ENCODE data around the gene SEZ6L. TPM values are rescaled to one million over a fixed set of nuclear protein-coding genes. Genes with fewer than 3 reads are reported as not detected.

SEZ6L gene
- polyA plus RNA-seq, 1 donor from 2014 or later, result 31.9 TPM

DNA sequence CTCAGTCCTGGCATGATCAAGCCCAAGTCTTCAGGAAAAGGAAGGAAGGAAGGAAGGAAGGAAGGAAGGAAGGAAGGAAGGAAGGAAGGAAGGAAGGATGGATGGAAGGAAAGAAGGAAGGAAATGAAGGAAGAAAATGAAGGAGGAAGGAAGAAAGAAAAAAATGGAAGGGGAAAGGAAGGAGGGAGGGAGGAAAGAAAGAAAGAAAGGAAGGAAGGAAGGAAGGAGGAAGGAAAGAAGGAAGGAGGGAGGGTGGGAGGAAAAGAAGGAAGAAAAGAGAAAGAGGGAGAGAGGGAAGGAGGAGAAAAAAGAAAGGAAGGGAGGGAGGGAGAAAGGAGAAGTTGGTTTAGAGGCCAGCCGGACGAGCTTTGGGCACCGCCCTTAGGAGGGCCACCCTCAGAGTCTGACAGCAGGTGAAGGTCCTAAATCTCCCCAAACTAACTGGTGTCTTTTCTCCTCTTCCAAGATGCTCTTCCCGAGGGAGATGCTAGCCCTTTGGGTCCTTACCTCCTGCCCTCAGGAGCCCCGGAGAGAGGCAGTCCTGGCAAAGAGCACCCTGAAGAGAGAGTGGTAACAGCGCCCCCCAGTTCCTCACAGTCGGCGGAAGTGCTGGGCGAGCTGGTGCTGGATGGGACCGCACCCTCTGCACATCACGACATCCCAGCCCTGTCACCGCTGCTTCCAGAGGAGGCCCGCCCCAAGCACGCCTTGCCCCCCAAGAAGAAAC is 122.8 kb downstream of the SEZ6L start:
- Histone ChIP-seq H4K20me1 (ENCODE audit: insufficient read depth) (no peaks in the 10 kb centered on the region), H3K4me3 (ENCODE audit: low read length) (no peak overlapping the region), H3K79me2 (replicated peaks; ENCODE audit: insufficient read depth, low read length) (no peaks in the 10 kb centered on the region), H2AFZ (ENCODE audit: low read depth, low read length) (no peak overlapping the region), H3K4me2 (ENCODE audit: low read length) (no peak overlapping the region), H3K9me2 (ENCODE audit: insufficient read depth, low read length) (no peaks in the 10 kb centered on the region), H3K27ac (ENCODE audit: low read length) (no peak overlapping the region), H3K36me3 (ENCODE audit: insufficient read depth, low read length) (peaks cover 4% of the 10 kb centered on the region), H3K9ac (ENCODE audit: low read length) (no peak overlapping the region), H3F3A (ENCODE audit: insufficient read depth, low read length, poor library complexity, severe bottlenecking) (no peaks in the 10 kb centered on the region), H3K9me3 (ENCODE audit: low read length) (no peaks in the 10 kb centered on the region), H3K27me3 (ENCODE audit: insufficient read depth, low read depth, low read length) (no peaks in the 10 kb centered on the region)
- TF ChIP-seq EZH2 (IDR thresholded peaks at IDR 0.05; ENCODE audit: borderline replicate concordance, insufficient read depth, low read length, poor library complexity, severe bottlenecking), result no peak
- TF ChIP-seq RAD21 (conservative IDR thresholded peaks at IDR 0.05), result no peak
- no peak for TF ChIP-seq POLR2AphosphoS5 (IDR thresholded peaks at IDR 0.05)
- TF ChIP-seq TAF1 (IDR thresholded peaks at IDR 0.05; ENCODE audit: low read depth), result no peak
- TF ChIP-seq REST (IDR thresholded peaks at IDR 0.05; ENCODE audit: borderline replicate concordance), result no peak
- no peak for TF ChIP-seq CTCF (IDR thresholded peaks at IDR 0.05; ENCODE audit: poor library complexity, severe bottlenecking)
- no peak for TF ChIP-seq EP300 (conservative IDR thresholded peaks at IDR 0.05; ENCODE audit: poor library complexity, severe bottlenecking)
- no peak for TF ChIP-seq SMC3 (conservative IDR thresholded peaks at IDR 0.05; ENCODE audit: poor library complexity)
- no peak for TF ChIP-seq MXI1 (conservative IDR thresholded peaks at IDR 0.05; ENCODE audit: poor library complexity, severe bottlenecking)

GRCh38 chr22:26292667-26292995 is 123.4 kb downstream of the SEZ6L start:
- H2AFZ ChIP-seq (ENCODE audit: low read depth, low read length), result no peak overlapping the region
- H4K20me1 ChIP-seq (ENCODE audit: insufficient read depth), result no peaks in the 10 kb centered on the region
- no peaks in the 10 kb centered on the region for H3K9me2 ChIP-seq (ENCODE audit: insufficient read depth, low read length)
- H3K27ac ChIP-seq (ENCODE audit: low read length), result no peak overlapping the region
- no peak overlapping the region for H3K4me2 ChIP-seq (ENCODE audit: low read length)
- H3K27me3 ChIP-seq (ENCODE audit: insufficient read depth, low read depth, low read length), result no peaks in the 10 kb centered on the region
- H3K36me3 ChIP-seq (ENCODE audit: insufficient read depth, low read length), result peaks cover 4% of the 10 kb centered on the region
- H3F3A ChIP-seq (ENCODE audit: insufficient read depth, low read length, poor library complexity, severe bottlenecking), result no peaks in the 10 kb centered on the region
- H3K9ac ChIP-seq (ENCODE audit: low read length), result no peak overlapping the region
- TF ChIP-seq EP300 (conservative IDR thresholded peaks at IDR 0.05; ENCODE audit: poor library complexity, severe bottlenecking) (no peak), SMC3 (conservative IDR thresholded peaks at IDR 0.05; ENCODE audit: poor library complexity) (no peak), EZH2 (IDR thresholded peaks at IDR 0.05; ENCODE audit: borderline replicate concordance, insufficient read depth, low read length, poor library complexity, severe bottlenecking) (no peak), REST (IDR thresholded peaks at IDR 0.05; ENCODE audit: borderline replicate concordance) (no peak), RAD21 (conservative IDR thresholded peaks at IDR 0.05) (no peak), CTCF (IDR thresholded peaks at IDR 0.05; ENCODE audit: poor library complexity, severe bottlenecking) (no peak), TAF1 (IDR thresholded peaks at IDR 0.05; ENCODE audit: low read depth) (no peak), POLR2AphosphoS5 (IDR thresholded peaks at IDR 0.05) (no peak), MXI1 (conservative IDR thresholded peaks at IDR 0.05; ENCODE audit: poor library complexity, severe bottlenecking) (no peak)
- no peak overlapping the region for H3K4me3 ChIP-seq (ENCODE audit: low read length)
- no peaks in the 10 kb centered on the region for H3K9me3 ChIP-seq (ENCODE audit: low read length)
- no peaks in the 10 kb centered on the region for H3K79me2 ChIP-seq (replicated peaks; ENCODE audit: insufficient read depth, low read length)

All from neural cell (in vitro differentiated cells).